HEK293T (cell line): ENCODE measurements around the gene DRAP1.

Experiments used
- ARNT ChIP-seq: fragments of 450-650 bp; IDR thresholded peaks from 2 replicates; pipeline ENCODE4 v1.6.1; 2017; ENCODE audit warnings: mild to moderate bottlenecking
- BHLHE40 ChIP-seq: fragments of 450-650 bp; IDR thresholded peaks from 2 replicates; pipeline ENCODE4 v1.6.1; 2016; ENCODE audit warnings: mild to moderate bottlenecking, moderate library complexity, borderline replicate concordance
- FOXA1 ChIP-seq: fragments of 450-650 bp; IDR thresholded peaks from 2 replicates; pipeline ENCODE4 v1.6.1; 2016; ENCODE audit warnings: mild to moderate bottlenecking
- LEF1 ChIP-seq: fragments of 450-650 bp; IDR thresholded peaks from 2 replicates; pipeline ENCODE4 v1.6.1; 2017; ENCODE audit warnings: mild to moderate bottlenecking, borderline replicate concordance
- SP1 ChIP-seq: fragments of 450-650 bp; IDR thresholded peaks from 2 replicates; pipeline ENCODE4 v1.6.1; 2017

- TF ChIP-seq BHLHE40 = no peak
- no peak for TF ChIP-seq SP1
- TF ChIP-seq FOXA1 = no peak
- no peak for TF ChIP-seq ARNT
- TF ChIP-seq LEF1 = no peak
These were observed 33.3 kb upstream of the DRAP1 start for GRCh38 chr11:65885808-65886536.
